ENCODE results near the gene MAP4. TPM values are rescaled to one million over a fixed set of nuclear protein-coding genes. Genes with fewer than 3 reads are reported as not detected.

Gene MAP4
- total RNA-seq, 1 experiment from 2014 or later: 140 TPM

- Mint-ChIP-seq H3K9me3 (peaks cover 21 to 24% of the 10 kb centered on the region in 2 experiments), H3K27ac (peak overlapping the region in 1 of 3 experiments; percentile 8; a peak in 2 of 7 replicates), H3K4me3 (no peak overlapping the region), H3K27me3 (ENCODE audit: low read depth) (no peaks in the 10 kb centered on the region), H3K4me1 (no peaks in the 10 kb centered on the region), H3K36me3 (ENCODE audit: insufficient read depth in 1 of 3, low read depth in 3 of 3) (peaks cover 24 to 29% (median 28%) of the 10 kb centered on the region in 3 experiments)
- H3K23me2 ChIP-seq (ENCODE audit: insufficient read length, low read depth, low read length, poor library complexity, severe bottlenecking): no peaks in the 10 kb centered on the region
- H3K4ac ChIP-seq (ENCODE audit: low read depth, low read length): no peak overlapping the region
- TF ChIP-seq, protein P1, sequence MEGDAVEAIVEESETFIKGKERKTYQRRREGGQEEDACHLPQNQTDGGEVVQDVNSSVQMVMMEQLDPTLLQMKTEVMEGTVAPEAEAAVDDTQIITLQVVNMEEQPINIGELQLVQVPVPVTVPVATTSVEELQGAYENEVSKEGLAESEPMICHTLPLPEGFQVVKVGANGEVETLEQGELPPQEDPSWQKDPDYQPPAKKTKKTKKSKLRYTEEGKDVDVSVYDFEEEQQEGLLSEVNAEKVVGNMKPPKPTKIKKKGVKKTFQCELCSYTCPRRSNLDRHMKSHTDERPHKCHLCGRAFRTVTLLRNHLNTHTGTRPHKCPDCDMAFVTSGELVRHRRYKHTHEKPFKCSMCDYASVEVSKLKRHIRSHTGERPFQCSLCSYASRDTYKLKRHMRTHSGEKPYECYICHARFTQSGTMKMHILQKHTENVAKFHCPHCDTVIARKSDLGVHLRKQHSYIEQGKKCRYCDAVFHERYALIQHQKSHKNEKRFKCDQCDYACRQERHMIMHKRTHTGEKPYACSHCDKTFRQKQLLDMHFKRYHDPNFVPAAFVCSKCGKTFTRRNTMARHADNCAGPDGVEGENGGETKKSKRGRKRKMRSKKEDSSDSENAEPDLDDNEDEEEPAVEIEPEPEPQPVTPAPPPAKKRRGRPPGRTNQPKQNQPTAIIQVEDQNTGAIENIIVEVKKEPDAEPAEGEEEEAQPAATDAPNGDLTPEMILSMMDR (conservative IDR thresholded peaks at IDR 0.05): no peak
- no peak overlapping the region for H3K27ac ChIP-seq (ENCODE audit: insufficient read length, low read depth, low read length)
- no peak overlapping the region for H3K4me2 ChIP-seq (ENCODE audit: insufficient read depth, insufficient read length, low read length)
- no peak overlapping the region for H3T11ph ChIP-seq (ENCODE audit: low read length)
- H3K14ac ChIP-seq (ENCODE audit: insufficient read depth, low read length): no peak overlapping the region
- no peak overlapping the region for H2AFZ ChIP-seq (ENCODE audit: low read length)
- no peak overlapping the region for H2BK15ac ChIP-seq (ENCODE audit: low read depth, low read length)
- H2AK5ac ChIP-seq (ENCODE audit: insufficient read length, low read length): no peak overlapping the region
- peaks cover 5% of the 10 kb centered on the region for H3K79me1 ChIP-seq (ENCODE audit: insufficient read depth, low read depth, low read length, poor library complexity, severe bottlenecking)
- peaks cover 21% of the 10 kb centered on the region; the same call in 1 of the 2 replicates for H3K79me2 ChIP-seq (ENCODE audit: insufficient read depth, low read length)
- DNase-seq: no peak
- no peak overlapping the region for H3K9ac ChIP-seq (ENCODE audit: extremely low read depth, insufficient read length, low read length)
- no peaks in the 10 kb centered on the region for H4K20me1 ChIP-seq (ENCODE audit: control insufficient read depth, insufficient read depth, insufficient read length)
- H2BK20ac ChIP-seq (ENCODE audit: low read depth, low read length, poor library complexity, severe bottlenecking): no peak overlapping the region
- H4K5ac ChIP-seq (ENCODE audit: insufficient read length, low read depth, low read length): no peak overlapping the region
- H3K9me3 ChIP-seq (ENCODE audit: control insufficient read depth, low read depth, low read length): no peaks in the 10 kb centered on the region
- no peak overlapping the region for H2BK12ac ChIP-seq (ENCODE audit: insufficient read length, low read depth, low read length)
- H3K27me3 ChIP-seq (ENCODE audit: insufficient read depth, low read length): no peaks in the 10 kb centered on the region
- H3K23ac ChIP-seq (ENCODE audit: insufficient read length, low read depth, low read length): no peak overlapping the region
- H3K4me1 ChIP-seq (ENCODE audit: insufficient read depth, low read length): no peaks in the 10 kb centered on the region
- H2BK120ac ChIP-seq (ENCODE audit: low read depth, low read length, poor library complexity, severe bottlenecking): no peak overlapping the region
- WGBS (ENCODE audit: extremely low coverage, insufficient read length, low lambda C conversion rate): no CpG with 5 or more reads among the region's 1 CpG
- no peak overlapping the region for H3K56ac ChIP-seq (ENCODE audit: insufficient read length, low read depth, low read length)
- H3K18ac ChIP-seq (ENCODE audit: insufficient read length, low read depth, low read length): no peak overlapping the region
- H4K8ac ChIP-seq (replicated peaks; ENCODE audit: insufficient read length, low read depth, low read length): no peak overlapping the region
- H4K91ac ChIP-seq (ENCODE audit: insufficient read length, low read depth, low read length): no peak overlapping the region
- H2BK5ac ChIP-seq (ENCODE audit: insufficient read length, low read length): no peak overlapping the region
These were observed 48.8 kb upstream of the MAP4 start for GRCh38 chr3:48065035-48065434.

Measured in H9 (cell line).